Measurements from ENCODE around the gene EIPR1.

EIPR1 gene

GRCh38 chr2:3329491-3329890 is 48.1 kb downstream of the EIPR1 start:
- Histone ChIP-seq H3K36me3 (ENCODE audit: low read length) (peaks cover 8% of the 10 kb centered on the region), H3K27me3 (ENCODE audit: low read length) (no peaks in the 10 kb centered on the region), H4K20me1 (ENCODE audit: low read depth, low read length) (no peaks in the 10 kb centered on the region), H3K79me2 (ENCODE audit: insufficient read depth, low read length) (no peaks in the 10 kb centered on the region), H3K9me3 (ENCODE audit: insufficient read depth, low read length) (no peaks in the 10 kb centered on the region), H3K4me3 (ENCODE audit: insufficient read depth, low read length, poor library complexity, severe bottlenecking) (no peak overlapping the region), H3K9ac (ENCODE audit: low read length) (no peak overlapping the region), H3K9me2 (replicated peaks; ENCODE audit: insufficient read depth, low read length) (no peaks in the 10 kb centered on the region), H3K4me2 (ENCODE audit: low read depth, low read length, poor library complexity, severe bottlenecking) (no peak overlapping the region), H3F3A (ENCODE audit: insufficient read depth) (no peaks in the 10 kb centered on the region), H3K27ac (ENCODE audit: low read depth, low read length) (no peak overlapping the region), H2AFZ (ENCODE audit: low read depth, low read length, severe bottlenecking) (no peak overlapping the region)
- TF ChIP-seq EZH2phosphoT487 (conservative IDR thresholded peaks at IDR 0.05; ENCODE audit: low read length) (no peak), CTCF (IDR thresholded peaks at IDR 0.05; ENCODE audit: insufficient read depth, low read length, poor library complexity, severe bottlenecking) (no peak)

- Histone ChIP-seq H3K4me3 (ENCODE audit: insufficient read depth, low read length, poor library complexity, severe bottlenecking) (no peak overlapping the region), H3K36me3 (ENCODE audit: low read length) (no peaks in the 10 kb centered on the region), H3K9me3 (ENCODE audit: insufficient read depth, low read length) (no peaks in the 10 kb centered on the region), H4K20me1 (ENCODE audit: low read depth, low read length) (no peaks in the 10 kb centered on the region), H3K9ac (ENCODE audit: low read length) (no peak overlapping the region), H3K4me2 (ENCODE audit: low read depth, low read length, poor library complexity, severe bottlenecking) (no peak overlapping the region), H2AFZ (ENCODE audit: low read depth, low read length, severe bottlenecking) (no peak overlapping the region), H3K79me2 (ENCODE audit: insufficient read depth, low read length) (no peaks in the 10 kb centered on the region), H3K27me3 (ENCODE audit: low read length) (no peaks in the 10 kb centered on the region), H3K9me2 (replicated peaks; ENCODE audit: insufficient read depth, low read length) (no peaks in the 10 kb centered on the region), H3K27ac (ENCODE audit: low read depth, low read length) (no peak overlapping the region), H3F3A (ENCODE audit: insufficient read depth) (no peaks in the 10 kb centered on the region)
- TF ChIP-seq CTCF (IDR thresholded peaks at IDR 0.05; ENCODE audit: insufficient read depth, low read length, poor library complexity, severe bottlenecking) (no peak), EZH2phosphoT487 (conservative IDR thresholded peaks at IDR 0.05; ENCODE audit: low read length) (no peak)
These were observed 50.7 kb downstream of the EIPR1 start for GRCh38 chr2:3326871-3327270.

- Histone ChIP-seq H2AFZ (ENCODE audit: low read depth, low read length, severe bottlenecking) (no peak overlapping the region), H3K36me3 (ENCODE audit: low read length) (no peaks in the 10 kb centered on the region), H4K20me1 (ENCODE audit: low read depth, low read length) (no peaks in the 10 kb centered on the region), H3K27me3 (ENCODE audit: low read length) (no peaks in the 10 kb centered on the region), H3K9ac (ENCODE audit: low read length) (no peak overlapping the region), H3K9me3 (ENCODE audit: insufficient read depth, low read length) (no peaks in the 10 kb centered on the region), H3K4me3 (ENCODE audit: insufficient read depth, low read length, poor library complexity, severe bottlenecking) (no peak overlapping the region), H3K4me2 (ENCODE audit: low read depth, low read length, poor library complexity, severe bottlenecking) (no peak overlapping the region), H3F3A (ENCODE audit: insufficient read depth) (no peaks in the 10 kb centered on the region), H3K27ac (ENCODE audit: low read depth, low read length) (no peak overlapping the region), H3K9me2 (replicated peaks; ENCODE audit: insufficient read depth, low read length) (no peaks in the 10 kb centered on the region), H3K79me2 (ENCODE audit: insufficient read depth, low read length) (no peaks in the 10 kb centered on the region)
- TF ChIP-seq CTCF (IDR thresholded peaks at IDR 0.05; ENCODE audit: insufficient read depth, low read length, poor library complexity, severe bottlenecking) (no peak), EZH2phosphoT487 (conservative IDR thresholded peaks at IDR 0.05; ENCODE audit: low read length) (no peak)
These were observed 51.5 kb downstream of the EIPR1 start for GRCh38 chr2:3326182-3326537.
